GM19395 (cell line): ENCODE measurements around the gene TRPV6.
A peak's percentile ranks its signal among the peaks of the same experiment; 100 is the strongest.

Experiments
- ATAC-seq: cut with Tn5 transposase; IDR thresholded peaks from one replicate; pipeline ENCODE4 v1.9.1; 2021; ENCODE audit warnings: mild to moderate bottlenecking, moderate library complexity; ENCODE audit not compliant: unreplicated experiment

TRPV6 gene

GRCh38 chr7:142886866-142887265, 1.3 kb upstream of the TRPV6 start:
- no peak for ATAC-seq

- no peak for ATAC-seq
These were observed 1.3 kb downstream of the TRPV6 start for GRCh38 chr7:142884286-142884640.

GRCh38 chr7:142883571-142884285, 1.8 kb downstream of the TRPV6 start:
- no peak for ATAC-seq

GRCh38 chr7:142883145-142883544, 2.4 kb downstream of the TRPV6 start:
- ATAC-seq: no peak

DNA sequence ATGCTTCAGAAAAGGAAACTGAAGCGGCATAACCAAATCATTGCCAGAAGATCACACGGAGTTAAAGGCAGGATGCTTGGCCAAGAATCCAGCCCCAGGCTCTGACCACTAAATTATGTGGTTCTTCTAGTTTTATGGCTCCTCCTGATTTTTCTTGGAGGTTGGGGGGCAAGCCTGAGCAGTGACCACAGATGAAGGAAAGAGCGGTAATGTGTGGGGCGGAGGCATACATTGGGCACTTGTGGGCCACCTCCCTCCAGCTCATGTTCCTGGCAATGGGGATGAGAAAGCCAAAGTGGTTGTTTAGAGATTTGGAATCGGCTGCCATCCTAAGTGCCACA, 3.2 kb downstream of the TRPV6 start:
- no peak for ATAC-seq

GRCh38 chr7:142881586-142882337, 3.8 kb downstream of the TRPV6 start:
- ATAC-seq: no peak

GRCh38 chr7:142880876-142881505, 4.6 kb downstream of the TRPV6 start:
- ATAC-seq: peak; percentile 78

GRCh38 chr7:142879060-142879459, 6.5 kb downstream of the TRPV6 start:
- ATAC-seq: no peak

DNA sequence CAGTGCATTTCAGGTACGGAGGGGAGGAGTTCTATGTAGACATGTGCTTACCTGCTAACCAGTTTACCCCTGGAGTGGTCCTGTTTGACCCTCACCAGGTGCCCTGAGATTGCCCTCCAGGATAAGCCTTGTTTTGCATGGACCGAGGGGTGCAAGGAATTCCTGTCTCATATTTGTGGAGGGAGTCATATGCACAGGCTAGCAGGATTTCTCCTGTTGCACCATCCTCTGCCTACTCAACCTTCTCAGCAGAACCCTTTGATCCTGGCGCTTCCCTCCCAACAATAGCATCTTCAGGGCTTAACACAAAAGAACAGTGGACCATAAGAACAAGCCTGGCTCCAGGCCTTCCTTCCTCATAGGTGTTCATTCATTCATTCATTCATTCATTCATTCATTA, 7.2 kb downstream of the TRPV6 start:
- ATAC-seq: no peak

DNA sequence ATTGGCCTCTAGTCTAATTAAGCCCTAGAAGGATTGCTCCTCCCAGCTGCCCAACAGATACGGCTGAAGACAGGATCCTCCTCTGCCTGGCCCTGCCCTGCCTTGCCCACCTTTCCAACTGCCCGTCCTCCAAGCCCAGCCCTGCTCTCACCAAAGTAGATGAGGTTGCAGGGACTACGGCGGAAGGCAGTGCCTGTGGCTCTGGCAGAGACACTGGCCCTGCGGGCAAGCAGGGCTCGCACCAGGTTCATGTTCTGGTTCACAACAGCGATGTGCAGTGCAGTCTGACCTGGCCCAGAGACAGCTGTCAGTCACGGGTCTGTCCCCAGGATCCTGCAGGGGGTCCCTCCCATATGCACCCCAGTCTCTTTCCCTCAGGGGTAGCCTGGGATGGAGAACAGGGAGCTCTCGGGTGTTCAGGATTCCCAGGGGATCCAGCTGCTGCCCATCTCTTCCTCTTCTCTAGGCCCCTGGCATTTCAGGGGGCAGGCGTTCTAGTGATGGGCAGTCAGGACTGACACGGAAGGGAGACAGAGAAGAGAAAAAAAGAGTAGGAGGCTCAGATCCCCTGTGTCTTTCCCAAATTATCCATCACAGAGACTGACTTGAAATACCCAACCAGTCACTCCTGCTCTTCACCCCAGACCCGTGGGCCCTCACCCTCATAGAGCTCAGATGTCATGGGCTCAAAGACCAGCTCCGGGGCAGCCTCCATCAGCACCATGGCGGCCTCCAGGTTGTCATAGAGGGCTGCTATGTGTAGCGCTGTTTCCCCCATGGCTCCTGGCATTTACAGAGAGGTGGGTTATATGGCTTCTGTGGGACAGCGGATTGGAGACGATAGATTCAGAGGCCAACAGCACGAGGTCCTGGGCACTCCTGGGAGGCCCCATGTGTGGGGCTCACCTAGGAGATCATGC, 8.3 kb downstream of the TRPV6 start:
- ATAC-seq: no peak

DNA sequence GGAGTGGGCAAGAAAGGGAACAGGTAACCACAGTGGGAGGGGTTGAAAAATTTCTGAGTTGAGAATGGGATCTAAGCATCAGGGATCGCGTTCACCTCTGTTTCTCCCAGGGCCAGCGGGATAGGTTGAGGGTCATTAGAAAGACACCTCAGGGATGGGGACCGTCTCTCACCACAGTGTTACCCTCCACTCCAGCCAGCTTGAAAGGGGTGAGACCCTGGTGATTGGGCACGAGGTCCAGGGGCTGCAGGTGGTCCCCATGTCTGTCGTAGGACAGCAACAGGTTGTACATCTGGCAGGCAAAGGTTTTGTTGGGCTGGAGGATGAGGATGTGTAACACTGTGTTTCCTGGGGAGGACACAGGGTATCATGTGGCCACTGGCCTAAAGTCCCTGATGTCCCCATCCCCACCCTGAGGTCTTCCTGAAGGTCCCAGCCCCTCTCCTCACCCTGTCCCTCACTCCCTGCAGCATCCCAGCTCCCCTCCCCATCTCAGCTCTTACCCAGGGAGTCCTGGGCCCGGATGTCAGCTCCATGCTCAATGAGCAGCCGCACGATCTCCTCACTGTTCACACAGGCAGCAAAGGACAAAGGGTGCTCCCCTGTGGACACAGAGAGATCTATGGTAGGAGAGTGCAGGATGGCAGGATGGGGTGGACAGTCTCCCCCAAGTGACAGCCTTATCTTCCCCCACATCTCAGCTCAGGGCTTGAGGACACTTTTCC, 9.1 kb downstream of the TRPV6 start:
- ATAC-seq: no peak

- ATAC-seq: no peak
These were observed 10.1 kb downstream of the TRPV6 start for GRCh38 chr7:142875456-142875855.

GRCh38 chr7:142874837-142875236, 10.7 kb downstream of the TRPV6 start:
- no peak for ATAC-seq

DNA sequence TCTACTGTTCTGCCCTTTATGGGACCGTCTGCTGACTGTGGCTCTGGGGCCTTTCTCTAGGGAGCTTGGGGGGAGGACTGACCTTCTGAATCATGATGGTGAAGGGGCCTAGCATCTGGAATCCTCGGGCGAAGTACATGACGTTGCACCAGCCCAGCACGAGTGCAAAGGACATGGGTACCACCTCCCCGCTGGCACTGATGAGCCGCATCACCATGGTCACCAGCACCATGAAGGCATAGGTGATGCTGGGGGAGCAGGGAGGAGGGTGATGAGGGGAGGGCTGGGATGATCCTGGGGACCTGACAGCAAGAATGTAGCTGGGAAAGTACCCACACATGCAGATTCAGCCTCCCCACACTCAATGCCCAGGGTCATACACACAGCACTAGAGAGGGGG, 11.1 kb downstream of the TRPV6 start:
- ATAC-seq: no peak

DNA sequence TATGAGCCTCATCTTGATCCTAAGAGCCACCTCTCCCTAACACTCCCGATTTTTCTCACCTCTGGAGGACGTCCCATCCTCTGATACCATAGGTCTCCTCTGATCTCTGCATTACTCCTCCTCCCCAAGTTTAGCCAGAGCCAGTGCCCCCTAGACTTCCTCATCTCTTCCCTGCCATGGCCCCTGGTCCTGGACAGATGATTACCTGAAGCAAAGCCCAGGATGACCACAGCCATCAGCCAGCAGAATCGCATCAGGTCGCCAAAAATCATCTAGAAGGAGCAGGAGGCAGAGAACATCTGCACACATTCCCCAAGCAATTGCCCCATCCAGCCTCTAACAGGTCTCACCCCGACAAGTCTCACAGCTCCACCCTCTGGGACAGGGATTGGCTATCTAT, 11.7 kb downstream of the TRPV6 start:
- no peak for ATAC-seq

- ATAC-seq: peak; percentile 73
These were observed 12.2 kb downstream of the TRPV6 start for GRCh38 chr7:142873281-142873784.

- ATAC-seq: no peak
These were observed 13.4 kb downstream of the TRPV6 start for GRCh38 chr7:142872106-142872675.

DNA sequence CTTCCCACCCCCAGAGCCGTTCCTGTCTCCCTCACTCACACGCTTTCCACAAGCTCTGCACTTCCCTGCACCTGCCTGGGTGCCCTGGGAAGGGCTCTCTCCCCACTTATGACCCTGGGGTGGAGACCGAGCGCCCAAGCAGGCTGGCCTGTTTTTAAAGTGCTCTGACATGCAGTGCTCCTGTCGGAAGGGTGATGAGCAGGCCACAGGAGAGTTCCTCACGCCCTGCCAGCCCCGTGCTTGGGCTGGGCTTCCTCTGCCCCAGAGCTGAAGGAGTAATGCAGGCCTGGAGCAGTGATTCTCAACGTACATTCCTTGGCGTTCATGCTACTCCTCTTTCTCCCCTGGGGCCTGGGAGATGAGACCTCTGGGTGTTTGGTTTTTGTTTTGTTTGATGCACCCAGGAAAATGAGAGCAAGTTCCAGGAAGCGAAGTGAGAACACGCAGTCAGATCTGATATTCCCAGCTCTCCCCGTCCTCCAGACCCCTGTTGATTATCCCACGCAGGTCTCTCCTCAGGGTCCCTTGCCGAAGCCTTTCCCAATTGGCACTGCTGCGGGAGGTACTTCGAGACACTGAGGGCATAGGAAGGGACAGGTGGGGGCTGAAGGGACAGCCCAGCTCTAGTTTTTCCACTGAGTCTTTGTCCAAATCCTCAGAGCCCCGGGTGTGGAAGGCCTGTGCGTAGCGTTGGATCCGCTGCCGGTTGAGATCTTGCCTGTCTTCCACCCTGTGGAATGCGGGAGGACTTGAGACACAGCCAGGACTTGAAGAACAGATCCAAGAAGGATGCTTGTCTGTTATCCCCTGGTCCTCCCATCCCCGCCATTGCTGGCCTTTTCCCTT, 14.1 kb downstream of the TRPV6 start:
- no peak for ATAC-seq
